OCI-LY3 (cell line): ENCODE results near the gene PIAS4.
"Not testable (repeated sequence)": the region's sequence is repeated elsewhere in the genome, so short reads cannot be mapped to it uniquely, and the experiment has no call there.

ENCODE experiments used
- H2AFZ ChIP-seq: fragments of 200-600, 300-600 bp; shearing (Covaris generic); 2 replicates; pipeline ENCODE4 v1.6.0; 2014; ENCODE audit warnings: antibody characterized with exemption, low read depth, low read length
- H3K27ac ChIP-seq: fragments of 200-600, 300-600 bp; sonication (generic); 2 replicates; pipeline ENCODE4 v1.5.1; 2014; ENCODE audit warnings: mild to moderate bottlenecking, low read length, moderate library complexity, mixed read lengths
- H3K27me3 ChIP-seq: fragments of 200-600, 300-600 bp; sonication (generic); 2 replicates; pipeline ENCODE4 v1.6.1; 2014; ENCODE audit warnings: low read depth, low read length, mixed read lengths
- H3K36me3 ChIP-seq: fragments of 200-600, 300-600 bp; sonication (generic); replicated peaks from 2 replicates; pipeline ENCODE3; 2014; ENCODE audit warnings: low read depth, low read length, mixed read lengths
- H3K4me1 ChIP-seq: fragments of 300-600, 200-600 bp; sonication (generic); 2 replicates; pipeline ENCODE4 v1.6.1; 2014; ENCODE audit warnings: low read length, mixed read lengths
- H3K4me2 ChIP-seq: fragments of 200-600, 300-600 bp; sonication (generic); 2 replicates; pipeline ENCODE4 v1.6.1; 2014; ENCODE audit warnings: low read length, mixed read lengths
- H3K4me3 ChIP-seq: fragments of 300-600, 200-600 bp; sonication (generic); 2 replicates; pipeline ENCODE4 v1.5.1; 2014; ENCODE audit warnings: antibody characterized with exemption, mild to moderate bottlenecking, low read length, moderate library complexity
- H3K79me2 ChIP-seq: fragments of 300-600, 200-600 bp; shearing (Covaris generic); 2 replicates; pipeline ENCODE4 v1.6.1; 2014; ENCODE audit warnings: mild to moderate bottlenecking, low read length, mixed read lengths
- H3K9ac ChIP-seq: fragments of 300-600, 200-600 bp; shearing (Covaris generic); 2 replicates; pipeline ENCODE4 v1.6.0; 2014; ENCODE audit warnings: mild to moderate bottlenecking, low read length, moderate library complexity
- H3K9me3 ChIP-seq: fragments of 200-600, 300-600 bp; shearing (Covaris generic); 2 replicates; pipeline ENCODE4 v1.6.1; 2014; ENCODE audit warnings: low read length, mixed read lengths; ENCODE audit not compliant: insufficient read depth
- H4K20me1 ChIP-seq: fragments of 200-600, 300-600 bp; sonication (generic); 2 replicates; pipeline ENCODE4 v1.6.1; 2016; ENCODE audit warnings: low read length, mixed read lengths; ENCODE audit not compliant: insufficient read depth
- EZH2phosphoT487 ChIP-seq: fragments of 200-600 bp; shearing (Covaris generic); IDR thresholded peaks from 2 replicates; pipeline ENCODE4 v1.6.1; 2018; ENCODE audit warnings: antibody characterized with exemption, mixed run types, low read depth
- TF ChIP-seq, protein P1 (sequence below): fragments of 200-600, 300-600 bp; sonication (generic); IDR thresholded peaks from 2 replicates; pipeline ENCODE4 v1.5.1; 2014; ENCODE audit warnings: antibody characterized with exemption, low read length, low read depth

The PIAS4 gene

DNA sequence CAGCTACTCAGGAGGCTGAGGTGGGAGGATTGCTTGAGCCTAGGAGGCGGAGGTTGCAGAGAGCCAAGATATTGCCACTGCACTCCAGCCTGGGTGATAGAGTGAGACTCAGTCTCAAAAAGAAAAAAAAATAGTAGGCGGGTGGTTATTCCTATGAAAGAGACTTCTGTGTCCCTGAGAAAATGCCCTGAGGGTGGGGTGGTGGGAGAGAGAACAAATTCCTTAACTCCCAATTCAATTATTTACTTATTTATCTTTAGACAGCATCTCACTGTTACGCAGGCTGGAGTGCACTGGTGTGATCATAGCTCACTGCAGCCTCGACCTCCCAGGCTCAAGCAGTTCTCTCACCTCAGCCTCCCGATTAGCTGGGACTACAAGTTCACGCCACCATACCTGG is 11.9 kb upstream of the PIAS4 start:
- Histone ChIP-seq H3K27me3 (no peaks in the 10 kb centered on the region), H3K36me3 (no peaks in the 10 kb centered on the region), H3K9me3 (no peaks in the 10 kb centered on the region), H3K4me3 (no peak overlapping the region), H4K20me1 (no peaks in the 10 kb centered on the region), H3K79me2 (no peaks in the 10 kb centered on the region), H3K4me1 (no peaks in the 10 kb centered on the region; the same call in 1 of the 2 replicates), H3K4me2 (no peak overlapping the region), H3K9ac (no peak overlapping the region), H2AFZ (no peak overlapping the region), H3K27ac (no peak overlapping the region)
- no peak for TF ChIP-seq EZH2phosphoT487
- TF ChIP-seq, protein P1, sequence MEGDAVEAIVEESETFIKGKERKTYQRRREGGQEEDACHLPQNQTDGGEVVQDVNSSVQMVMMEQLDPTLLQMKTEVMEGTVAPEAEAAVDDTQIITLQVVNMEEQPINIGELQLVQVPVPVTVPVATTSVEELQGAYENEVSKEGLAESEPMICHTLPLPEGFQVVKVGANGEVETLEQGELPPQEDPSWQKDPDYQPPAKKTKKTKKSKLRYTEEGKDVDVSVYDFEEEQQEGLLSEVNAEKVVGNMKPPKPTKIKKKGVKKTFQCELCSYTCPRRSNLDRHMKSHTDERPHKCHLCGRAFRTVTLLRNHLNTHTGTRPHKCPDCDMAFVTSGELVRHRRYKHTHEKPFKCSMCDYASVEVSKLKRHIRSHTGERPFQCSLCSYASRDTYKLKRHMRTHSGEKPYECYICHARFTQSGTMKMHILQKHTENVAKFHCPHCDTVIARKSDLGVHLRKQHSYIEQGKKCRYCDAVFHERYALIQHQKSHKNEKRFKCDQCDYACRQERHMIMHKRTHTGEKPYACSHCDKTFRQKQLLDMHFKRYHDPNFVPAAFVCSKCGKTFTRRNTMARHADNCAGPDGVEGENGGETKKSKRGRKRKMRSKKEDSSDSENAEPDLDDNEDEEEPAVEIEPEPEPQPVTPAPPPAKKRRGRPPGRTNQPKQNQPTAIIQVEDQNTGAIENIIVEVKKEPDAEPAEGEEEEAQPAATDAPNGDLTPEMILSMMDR: no peak

DNA sequence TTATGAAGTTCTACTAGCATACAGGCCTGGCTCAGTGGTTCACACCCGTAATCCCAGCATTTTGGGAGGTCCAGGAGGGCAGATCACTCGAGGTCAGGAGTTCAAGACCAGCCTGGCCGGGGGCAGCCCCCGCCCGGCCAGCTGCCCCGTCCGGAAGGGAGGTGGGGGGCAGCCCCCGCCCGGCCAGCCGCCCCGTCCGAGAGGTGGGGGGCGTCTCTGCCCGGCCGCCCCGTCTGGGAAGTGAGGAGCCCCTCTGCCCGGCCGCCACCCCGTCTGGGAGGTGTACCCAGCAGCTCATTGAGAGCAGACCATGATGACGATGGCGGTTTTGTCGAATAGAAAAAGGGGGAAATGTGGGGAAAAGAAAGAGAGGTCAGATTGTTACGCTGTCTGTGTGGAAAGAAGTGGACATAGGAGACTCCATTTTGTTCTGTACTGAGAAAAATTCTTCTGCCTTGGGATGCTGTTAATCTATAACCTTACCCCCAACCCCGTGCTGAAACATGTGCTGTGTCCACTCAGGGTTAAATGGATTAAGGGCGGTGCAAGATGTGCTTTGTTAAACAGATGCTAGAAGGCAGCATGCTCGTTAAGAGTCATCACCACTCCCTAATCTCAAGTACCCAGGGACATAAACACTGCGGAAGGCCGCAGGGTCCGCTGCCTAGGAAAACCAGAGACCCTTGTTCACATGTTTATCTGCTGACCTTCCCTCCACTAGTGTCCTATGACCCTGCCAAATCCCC is 8.7 kb upstream of the PIAS4 start:
- H3K4me1 ChIP-seq, H2AFZ ChIP-seq, H3K4me3 ChIP-seq, H3K9me3 ChIP-seq, H4K20me1 ChIP-seq, H3K27ac ChIP-seq, H3K27me3 ChIP-seq, H3K79me2 ChIP-seq, H3K36me3 ChIP-seq, H3K9ac ChIP-seq, H3K4me2 ChIP-seq: not testable (repeated sequence)

DNA sequence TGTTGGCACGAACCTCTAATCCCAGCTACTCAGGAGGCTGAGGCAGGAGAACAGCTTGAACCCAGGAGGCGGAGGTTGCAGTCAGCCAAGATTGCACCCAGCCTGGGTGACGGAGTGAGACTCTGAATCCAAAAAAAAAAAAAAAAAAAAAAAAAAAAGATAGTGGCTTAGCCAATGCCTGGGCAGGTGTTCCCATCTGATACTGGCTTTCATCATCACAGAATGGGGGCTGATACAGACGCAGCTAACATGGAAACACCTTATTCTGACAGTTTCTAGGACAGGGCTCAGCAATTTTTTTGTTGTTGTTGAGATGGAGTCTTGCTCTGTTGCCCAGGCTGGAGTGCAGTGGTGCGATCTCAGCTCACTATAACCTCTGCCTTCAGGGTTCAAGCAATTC is 6.7 kb upstream of the PIAS4 start:
- H3K79me2 ChIP-seq, H4K20me1 ChIP-seq, H3K9ac ChIP-seq, H2AFZ ChIP-seq, H3K4me1 ChIP-seq, H3K4me3 ChIP-seq, H3K9me3 ChIP-seq, H3K27me3 ChIP-seq, H3K36me3 ChIP-seq, H3K4me2 ChIP-seq, H3K27ac ChIP-seq: not testable (repeated sequence)

DNA sequence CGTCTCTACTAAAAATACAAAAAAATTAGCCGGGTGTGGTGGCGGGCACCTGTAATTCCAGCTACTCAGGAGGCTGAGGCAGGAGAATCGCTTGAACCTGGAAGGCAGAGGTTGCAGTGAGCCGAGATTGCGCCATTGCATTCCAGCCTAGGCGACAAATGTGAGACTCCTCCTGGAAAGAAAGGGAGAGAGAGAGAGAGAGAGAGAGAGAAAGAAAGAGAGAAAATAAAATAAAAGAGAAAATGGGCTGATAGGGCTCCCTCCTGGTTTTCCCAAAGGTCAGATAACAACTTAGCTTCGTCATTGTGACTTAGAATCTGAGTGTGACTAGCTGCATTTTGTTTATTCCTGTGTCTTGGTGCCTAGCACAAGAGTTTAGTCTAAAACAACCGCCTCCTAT is 2.1 kb upstream of the PIAS4 start:
- H3K27me3 ChIP-seq, H3K9ac ChIP-seq, H3K4me3 ChIP-seq, H3K27ac ChIP-seq, H3K4me1 ChIP-seq, H2AFZ ChIP-seq, H3K9me3 ChIP-seq, H3K36me3 ChIP-seq, H3K4me2 ChIP-seq: not testable (repeated sequence)
- peaks cover 26% of the 10 kb centered on the region for H3K79me2 ChIP-seq
- peaks cover 14% of the 10 kb centered on the region for H4K20me1 ChIP-seq

DNA sequence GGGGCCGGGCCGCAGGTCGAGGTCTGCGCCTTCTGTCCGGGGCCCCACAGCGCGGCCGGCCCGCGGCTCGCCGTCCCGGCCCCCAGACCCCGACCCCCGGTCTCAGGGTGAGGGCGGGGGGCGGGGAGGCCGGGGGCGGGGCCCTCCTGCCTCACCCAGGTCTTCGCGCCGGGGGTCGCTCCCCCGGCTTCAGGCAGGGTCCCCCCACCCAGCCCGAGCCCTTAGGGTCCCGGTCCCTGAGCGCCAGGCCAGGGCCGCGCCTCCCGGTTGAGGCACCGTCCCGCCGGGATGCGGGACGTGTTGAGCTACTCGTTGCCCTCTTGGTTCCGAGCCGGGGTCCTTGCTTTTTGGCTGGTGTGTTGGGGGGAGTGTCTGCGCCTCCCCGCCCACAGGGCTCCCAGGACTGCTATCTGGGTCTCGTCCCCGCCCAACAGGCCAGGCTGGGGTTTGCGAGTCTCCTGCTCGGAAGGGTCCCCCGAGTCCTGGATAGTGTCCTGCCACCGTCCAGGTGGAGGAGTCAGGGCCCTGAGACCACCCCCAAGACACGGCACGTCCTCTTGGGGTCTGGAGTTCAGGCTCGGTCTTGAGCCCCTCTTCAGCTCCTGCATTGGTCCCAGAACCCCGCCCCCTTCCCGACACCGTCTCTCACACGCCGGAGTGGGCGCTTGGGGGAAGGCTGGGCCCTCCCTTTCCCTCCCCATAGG is 452 bp downstream of the PIAS4 start:
- TF ChIP-seq, protein P1: no peak
- TF ChIP-seq EZH2phosphoT487: no peak
- Histone ChIP-seq H3K27ac (no peak overlapping the region), H3K4me3 (peak overlapping the region; percentile 86), H3K4me1 (peaks cover 10% of the 10 kb centered on the region), H3K36me3 (peaks cover under 1% of the 10 kb centered on the region), H3K27me3 (no peaks in the 10 kb centered on the region), H3K9me3 (no peaks in the 10 kb centered on the region), H3K9ac (peak overlapping the region; percentile 75), H2AFZ (no peak overlapping the region), H4K20me1 (peaks cover 28% of the 10 kb centered on the region), H3K79me2 (peaks cover 43% of the 10 kb centered on the region), H3K4me2 (peak overlapping the region; percentile 93)
